Immature natural killer cell (primary cell): ENCODE data around the gene MYLK4. TPM values are rescaled to one million over a fixed set of nuclear protein-coding genes. Genes with fewer than 3 reads are reported as not detected.
A peak's percentile ranks its signal among the peaks of the same experiment; 100 is the strongest.
"Not testable (repeated sequence)": the region's sequence is repeated elsewhere in the genome, so short reads cannot be mapped to it uniquely, and the experiment has no call there.

ENCODE experiments used
- DNase-seq, 3 donors: peaks; one replicate each; pipeline ENCODE4 v3.0.0; 2022; ENCODE audit warnings: mixed read lengths in 1 of 3
- H3K27ac Mint-ChIP-seq, 6 donors: one replicate each; pipeline ENCODE4 v1.8.0; 2020; ENCODE audit warnings: mixed read lengths in 6 of 6, mild to moderate bottlenecking in 5 of 6, inconsistent platforms in 4 of 6, moderate library complexity in 3 of 6
- H3K27me3 Mint-ChIP-seq, 3 donors: one replicate each; pipeline ENCODE4 v1.8.0; 2020 to 2021; ENCODE audit warnings: low read depth in 3 of 3, mild to moderate bottlenecking in 3 of 3, mixed read lengths in 3 of 3, moderate library complexity in 3 of 3, inconsistent platforms in 1 of 3
- H3K36me3 Mint-ChIP-seq, 3 donors: one replicate each; pipeline ENCODE4 v1.8.0; 2020; ENCODE audit warnings: mixed read lengths in 3 of 3, inconsistent platforms in 2 of 3, mild to moderate bottlenecking in 2 of 3
- H3K4me1 Mint-ChIP-seq, 2 donors: one replicate each; pipeline ENCODE4 v1.8.0; 2020; ENCODE audit warnings: inconsistent platforms in 2 of 2, mild to moderate bottlenecking in 2 of 2, mixed read lengths in 2 of 2, moderate library complexity in 1 of 2
- H3K4me3 Mint-ChIP-seq, 5 donors: one replicate each; pipeline ENCODE4 v1.8.0; 2020; ENCODE audit warnings: mild to moderate bottlenecking in 5 of 5, mixed read lengths in 5 of 5, inconsistent platforms in 3 of 5, moderate library complexity in 3 of 5
- H3K9me3 Mint-ChIP-seq, 6 donors: one replicate each; pipeline ENCODE4 v1.8.0; 2020; ENCODE audit warnings: mild to moderate bottlenecking in 6 of 6, mixed read lengths in 6 of 6, inconsistent platforms in 4 of 6, moderate library complexity in 3 of 6
- polyA plus RNA-seq, 3 donors: library from polyadenylated mRNA; unstranded; fragments of 300-500 nt; fragmentation: Illumina TruSeq; gene quantifications; one replicate each; pipeline ENCODE4 v1.2.3, GENCODE V29; 2021

MYLK4 gene
- polyA plus RNA-seq, 3 donors from 2014 or later, result 0.09 to 0.17 TPM; not detected in 1

DNA sequence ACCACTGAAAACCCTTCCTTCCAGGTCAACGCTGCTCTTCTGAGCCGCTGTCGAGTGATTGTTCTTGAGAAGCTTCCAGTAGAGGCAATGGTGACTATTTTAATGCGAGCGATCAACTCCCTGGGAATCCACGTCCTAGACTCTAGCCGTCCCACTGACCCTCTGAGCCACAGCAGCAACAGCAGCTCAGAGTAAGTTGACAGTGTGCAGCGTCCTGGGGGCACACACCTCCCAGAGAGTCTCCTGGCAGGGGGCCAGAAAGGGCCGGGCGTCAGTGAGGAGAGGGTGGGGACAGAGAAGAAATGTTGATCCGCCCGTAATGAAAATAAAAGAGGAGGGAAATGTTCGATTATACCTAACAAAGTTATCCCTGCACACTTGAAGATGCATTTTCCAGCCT, 19.4 kb upstream of the MYLK4 start:
- H3K36me3 Mint-ChIP-seq, result peaks cover 0 to 29% (median 4%) of the 10 kb centered on the region in 3 donors
- peak overlapping the region in 1 of 5 donors; percentile 4 for H3K4me3 Mint-ChIP-seq
- no peak overlapping the region for H3K27ac Mint-ChIP-seq
- no peaks in the 10 kb centered on the region for H3K9me3 Mint-ChIP-seq
- peaks cover 48 to 87% of the 10 kb centered on the region in 2 donors for H3K4me1 Mint-ChIP-seq
- H3K27me3 Mint-ChIP-seq, result peaks cover under 1 to 8% (median 2%) of the 10 kb centered on the region in 3 donors
- DNase-seq, result no peak

- Mint-ChIP-seq H3K9me3 (no peaks in the 10 kb centered on the region), H3K36me3 (peaks cover 0 to 21% (median 4%) of the 10 kb centered on the region in 3 donors), H3K4me3 (peak overlapping the region; percentile 79 to 94 (median 85)), H3K4me1 (peaks cover 51 to 84% of the 10 kb centered on the region in 2 donors), H3K27me3 (peaks cover 6 to 18% (median 9%) of the 10 kb centered on the region in 3 donors), H3K27ac (peak overlapping the region; percentile 37 to 78 (median 68))
- no peak for DNase-seq
Observed at GRCh38 chr6:2768696-2769095, 18.0 kb upstream of the MYLK4 start.

DNA sequence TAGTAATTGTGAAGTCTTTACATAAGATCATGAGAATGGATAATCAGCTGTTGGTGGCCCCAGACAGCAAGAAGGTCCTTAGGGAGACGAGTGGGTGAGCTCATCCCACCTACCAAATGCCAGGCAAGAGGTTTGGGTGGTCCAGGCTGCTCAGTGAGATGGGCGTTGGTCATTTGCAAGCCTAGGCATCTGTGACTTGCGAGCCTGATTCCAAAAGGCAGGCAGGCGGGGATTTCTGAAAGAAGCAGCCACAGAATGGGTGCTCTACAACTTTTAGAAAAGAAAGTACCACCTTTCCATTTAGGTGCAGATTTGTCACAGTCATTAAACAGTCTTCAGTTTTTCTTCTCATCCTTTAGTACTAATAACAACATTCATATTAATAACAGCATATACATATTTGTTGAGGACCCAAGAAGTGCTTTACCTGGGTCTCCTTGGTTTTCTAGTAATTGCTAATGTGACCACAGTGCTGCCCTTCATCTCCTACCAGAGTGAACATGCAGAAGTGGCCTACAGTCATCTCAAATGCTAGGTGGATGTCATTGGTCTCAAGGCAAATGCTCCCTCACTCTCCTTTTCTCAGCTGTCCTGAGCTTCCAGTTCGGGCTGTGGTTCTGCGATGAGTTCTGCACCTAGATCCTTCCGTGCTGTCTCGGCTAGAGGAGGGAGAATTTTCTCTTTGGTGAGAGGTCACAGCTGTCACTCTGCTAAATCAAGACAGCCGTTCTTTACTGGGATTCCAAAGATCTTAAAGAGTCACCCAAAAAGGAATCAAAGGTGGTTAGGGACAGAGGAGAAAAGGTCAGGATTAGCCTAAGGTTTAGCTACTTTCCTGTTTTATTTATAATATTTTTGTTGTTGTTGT, 17.2 kb upstream of the MYLK4 start:
- H3K4me1 Mint-ChIP-seq, result peaks cover 51 to 76% of the 10 kb centered on the region in 2 donors
- H3K27me3 Mint-ChIP-seq, result peaks cover 6 to 18% (median 9%) of the 10 kb centered on the region in 3 donors
- peaks cover 0 to 14% (median 4%) of the 10 kb centered on the region in 3 donors for H3K36me3 Mint-ChIP-seq
- H3K4me3 Mint-ChIP-seq, result peak overlapping the region; percentile 79 to 94 (median 88)
- peak overlapping the region; percentile 24 to 86 (median 76) for H3K27ac Mint-ChIP-seq
- DNase-seq, result no peak
- no peaks in the 10 kb centered on the region for H3K9me3 Mint-ChIP-seq

DNA sequence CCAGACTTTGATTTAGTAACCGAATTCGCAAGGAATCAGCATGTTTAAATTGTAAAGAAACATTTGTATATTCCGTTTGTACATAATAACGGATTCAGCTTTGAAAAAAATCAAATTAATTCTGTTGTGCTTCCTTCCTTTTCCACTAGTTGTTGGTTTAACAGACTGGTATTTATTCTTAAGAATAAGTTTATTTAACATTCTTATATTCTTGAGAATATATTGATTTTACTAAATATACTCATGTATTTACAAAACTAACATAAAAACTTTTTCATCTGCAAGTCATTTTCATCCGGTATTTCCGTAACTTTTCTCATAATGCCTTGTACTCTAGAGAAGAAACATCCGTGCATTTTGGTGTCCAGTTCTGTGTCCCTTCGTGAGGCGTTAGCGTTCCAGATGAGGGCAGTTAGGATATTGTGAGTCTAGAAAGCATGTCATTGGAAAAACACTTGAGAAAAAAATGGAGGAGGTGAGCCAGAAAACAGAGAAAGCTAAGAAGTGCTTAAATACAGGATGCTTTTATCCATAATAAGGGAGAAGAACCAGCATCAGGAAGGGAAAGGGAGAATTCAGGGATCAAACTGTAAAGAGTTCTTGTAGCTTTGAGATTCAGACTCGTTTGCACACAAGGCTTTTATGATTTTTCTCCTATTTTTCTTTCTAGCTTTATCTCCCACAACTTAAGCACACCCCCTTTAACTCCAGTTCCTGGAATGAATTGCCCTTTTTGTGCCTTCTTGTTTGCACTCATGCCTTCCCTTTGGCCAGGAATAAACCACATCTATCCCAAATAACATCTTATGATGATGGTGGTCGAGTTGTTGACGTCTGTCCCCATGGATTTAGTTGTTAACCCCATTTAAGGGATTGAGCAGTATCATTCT, 16.3 kb upstream of the MYLK4 start:
- no peak for DNase-seq
- Mint-ChIP-seq H3K4me1 (peaks cover 49 to 67% of the 10 kb centered on the region in 2 donors), H3K27me3 (peaks cover 6 to 18% (median 9%) of the 10 kb centered on the region in 3 donors), H3K27ac (peak overlapping the region; percentile 52 to 91 (median 86)), H3K4me3 (peak overlapping the region; percentile 79 to 94 (median 88)), H3K36me3 (peaks cover 0 to 11% (median 4%) of the 10 kb centered on the region in 3 donors), H3K9me3 (no peaks in the 10 kb centered on the region)

- peak overlapping the region; percentile 79 to 94 (median 88) for H3K4me3 Mint-ChIP-seq
- no peaks in the 10 kb centered on the region for H3K9me3 Mint-ChIP-seq
- peaks cover 0 to 8% (median 2%) of the 10 kb centered on the region in 3 donors for H3K36me3 Mint-ChIP-seq
- peak overlapping the region; percentile 52 to 91 (median 86) for H3K27ac Mint-ChIP-seq
- H3K27me3 Mint-ChIP-seq, result peaks cover 7 to 18% (median 9%) of the 10 kb centered on the region in 3 donors
- peaks cover 49 to 62% of the 10 kb centered on the region in 2 donors for H3K4me1 Mint-ChIP-seq
- peak in 2 of 3 donors; percentile 38 to 39 for DNase-seq
Observed at GRCh38 chr6:2765896-2766766, 15.4 kb upstream of the MYLK4 start.

DNA sequence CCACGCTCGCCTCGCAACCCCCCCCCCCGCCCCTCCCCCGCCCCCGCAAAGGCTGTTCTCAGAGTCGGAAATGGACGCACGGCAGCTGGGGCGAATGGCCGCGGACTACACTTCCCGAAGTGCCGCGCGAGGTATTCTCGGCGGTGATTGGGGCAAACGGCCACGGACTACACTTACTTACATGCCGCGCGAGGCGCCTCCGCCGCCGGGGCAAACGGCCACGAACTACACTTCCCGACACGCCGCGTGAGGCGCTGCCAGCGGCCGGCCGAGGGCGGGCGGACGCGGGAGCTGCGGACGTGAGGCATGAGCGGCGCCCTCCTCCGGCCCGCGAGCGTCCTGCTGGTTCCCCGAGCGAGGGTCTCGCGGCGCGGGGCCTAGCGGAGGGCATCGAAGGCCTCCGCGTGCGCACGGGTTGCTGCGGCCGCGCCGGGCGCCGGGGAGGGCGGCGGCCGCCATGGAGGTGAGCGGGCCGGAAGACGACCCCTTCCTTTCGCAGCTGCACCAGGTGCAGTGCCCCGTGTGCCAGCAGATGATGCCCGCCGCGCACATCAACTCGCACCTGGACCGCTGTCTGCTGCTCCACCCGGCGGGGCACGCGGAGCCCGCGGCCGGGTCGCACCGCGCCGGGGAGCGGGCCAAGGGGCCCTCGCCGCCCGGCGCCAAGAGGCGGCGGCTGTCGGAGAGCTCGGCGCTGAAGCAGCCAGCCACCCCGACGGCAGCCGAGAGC, 14.6 kb upstream of the MYLK4 start, which contains the start of gene WRNIP1:
Gene WRNIP1 (plus strand): TSS at position 228 of the 730 bp plus-strand sequence. CDS start 230 bp downstream, at position 458.
- Mint-ChIP-seq H3K4me1 (peaks cover 46 to 56% of the 10 kb centered on the region in 2 donors), H3K9me3 (no peaks in the 10 kb centered on the region)

DNA sequence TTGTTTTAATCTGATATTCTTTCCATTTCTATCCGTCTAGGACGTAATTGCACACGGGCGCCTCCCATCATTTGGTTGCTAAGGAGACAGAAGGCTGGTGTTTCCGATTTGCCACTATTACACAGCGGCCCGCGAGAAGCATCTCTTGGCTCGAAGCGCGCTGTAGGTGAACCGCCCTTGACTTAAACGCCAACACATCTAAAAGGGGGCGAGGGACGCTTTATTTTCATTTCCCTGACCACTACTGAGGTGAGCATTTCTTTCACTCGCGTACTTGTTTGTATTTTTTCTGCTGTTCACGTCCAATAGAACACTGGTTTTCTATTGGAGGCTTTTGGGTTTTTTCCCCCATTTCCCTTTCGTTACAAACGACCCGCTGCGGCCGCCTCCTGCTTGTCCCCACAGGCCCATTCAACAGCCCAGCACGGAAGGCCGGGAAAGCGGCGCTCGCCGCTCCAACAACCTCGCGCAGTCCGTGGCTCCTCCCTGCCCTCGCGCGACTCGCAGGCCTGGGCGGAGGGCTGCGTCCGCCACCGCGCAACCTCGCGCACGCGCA, 14.0 kb upstream of the MYLK4 start:
- Mint-ChIP-seq H3K27ac (peak overlapping the region; percentile 98 to 99 (median 98)), H3K36me3 (no peaks in the 10 kb centered on the region), H3K4me3 (peak overlapping the region; percentile 94 to 98 (median 96)), H3K9me3 (no peaks in the 10 kb centered on the region), H3K4me1 (peaks cover 40 to 50% of the 10 kb centered on the region in 2 donors), H3K27me3 (peaks cover 7 to 18% (median 9%) of the 10 kb centered on the region in 3 donors)
- DNase-seq, result peak; percentile 57 to 71 (median 68)

More for the DNA sequence above, 14.6 kb upstream of the MYLK4 start, which contains the start of gene WRNIP1:
- Mint-ChIP-seq H3K4me3 (peak within 1 kb of the TSS; percentile 94 to 98 (median 96)), H3K27ac (peak within 1 kb of the TSS; percentile 98 to 99 (median 98)), H3K36me3 (peaks cover 0 to 6% (median 0%) of the 10 kb centered on the region in 3 donors), H3K27me3 (peaks cover 7 to 18% (median 9%) of the 10 kb centered on the region in 3 donors)
- peak; percentile 96 to 98 (median 98) for DNase-seq

- H3K27ac Mint-ChIP-seq, result peak overlapping the region; percentile 98 to 99 (median 98)
- H3K4me1 Mint-ChIP-seq, result peaks cover 37 to 43% of the 10 kb centered on the region in 2 donors
- no peak for DNase-seq
- peaks cover 7 to 18% (median 9%) of the 10 kb centered on the region in 3 donors for H3K27me3 Mint-ChIP-seq
- no peaks in the 10 kb centered on the region for H3K36me3 Mint-ChIP-seq
- H3K4me3 Mint-ChIP-seq, result peak overlapping the region; percentile 94 to 98 (median 96)
- no peaks in the 10 kb centered on the region for H3K9me3 Mint-ChIP-seq
Observed at GRCh38 chr6:2763876-2764540, 13.3 kb upstream of the MYLK4 start.

GRCh38 chr6:2763345-2763841, 12.7 kb upstream of the MYLK4 start:
- no peak for DNase-seq
- Mint-ChIP-seq H3K27ac (peak overlapping the region in 1 of 6 donors; percentile 16), H3K9me3 (no peaks in the 10 kb centered on the region), H3K4me1 (peaks cover 32 to 37% of the 10 kb centered on the region in 2 donors), H3K27me3 (peaks cover 7 to 18% (median 9%) of the 10 kb centered on the region in 3 donors), H3K36me3 (no peaks in the 10 kb centered on the region), H3K4me3 (no peak overlapping the region)

- not testable (repeated sequence) for DNase-seq, H3K36me3 Mint-ChIP-seq, H3K9me3 Mint-ChIP-seq
- peak overlapping the region in 1 of 5 donors; percentile 40 for H3K4me3 Mint-ChIP-seq
- peaks cover 7 to 18% (median 9%) of the 10 kb centered on the region in 3 donors for H3K27me3 Mint-ChIP-seq
- H3K27ac Mint-ChIP-seq, result peak overlapping the region in 2 of 6 donors; percentile 20 to 49
- H3K4me1 Mint-ChIP-seq, result peaks cover 27 to 32% of the 10 kb centered on the region in 2 donors
Observed at GRCh38 chr6:2762868-2763267, 12.1 kb upstream of the MYLK4 start.
